A673 (cell line): ENCODE data around the gene REV3L.

Experiments used
- CTCF ChIP-seq: fragments of 300-800, 200-600 bp; sonication (generic); conservative IDR thresholded peaks from 2 replicates; pipeline ENCODE4 v1.5.1; 2017; ENCODE audit warnings: low read depth, mild to moderate bottlenecking, antibody characterized with exemption, low read length, moderate library complexity, mixed read lengths
- EZH2 ChIP-seq: fragments of 200-600 bp; sonication (generic); IDR thresholded peaks from 2 replicates; pipeline ENCODE4 v1.6.1; 2017; ENCODE audit warnings: borderline replicate concordance, low read depth, mild to moderate bottlenecking, mixed read lengths, antibody characterized with exemption, low read length; ENCODE audit not compliant: poor library complexity, severe bottlenecking

DNA sequence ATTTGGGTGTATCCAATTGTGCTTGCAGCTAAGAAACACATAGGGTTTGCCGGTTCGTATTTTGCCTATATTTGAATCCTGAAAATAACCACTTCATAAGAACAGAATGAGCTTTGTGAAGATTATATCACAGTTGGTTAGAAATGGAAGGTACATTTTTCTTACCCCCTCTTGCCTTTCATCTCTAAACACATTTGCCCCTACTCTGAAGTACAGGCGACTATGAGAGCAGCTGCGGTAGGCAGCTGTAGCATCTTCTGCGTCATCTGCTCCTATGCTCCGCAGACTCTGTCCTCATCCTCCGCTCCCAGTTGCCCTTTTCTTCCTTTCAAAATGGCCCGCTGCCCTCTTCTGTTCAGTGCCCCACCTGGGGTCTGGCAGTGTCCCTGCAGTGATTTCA, 47.6 kb upstream of the REV3L start:
- TF ChIP-seq CTCF (no peak), EZH2 (no peak)
